Measurements from ENCODE around the gene B4GALNT2.

The B4GALNT2 gene

GRCh38 chr17:49193513-49194296 lies 61.1 kb downstream of the B4GALNT2 start:
- H3K9ac ChIP-seq (ENCODE audit: low read length) = peak overlapping the region; percentile 48
- peaks cover 11% of the 10 kb centered on the region for H3F3A ChIP-seq (ENCODE audit: insufficient read depth)
- H3K9me3 ChIP-seq (ENCODE audit: insufficient read depth, low read length) = no peaks in the 10 kb centered on the region
- H2AFZ ChIP-seq (ENCODE audit: low read depth, low read length, severe bottlenecking) = peak overlapping the region; percentile 20
- H3K27ac ChIP-seq (ENCODE audit: low read depth, low read length) = peak overlapping the region; percentile 97
- no peaks in the 10 kb centered on the region for H3K9me2 ChIP-seq (replicated peaks; ENCODE audit: insufficient read depth, low read length)
- H3K4me2 ChIP-seq (ENCODE audit: low read depth, low read length, poor library complexity, severe bottlenecking) = peak overlapping the region; percentile 69
- H3K79me2 ChIP-seq (ENCODE audit: insufficient read depth, low read length) = no peaks in the 10 kb centered on the region
- no peaks in the 10 kb centered on the region for H3K27me3 ChIP-seq (ENCODE audit: low read length)
- no peaks in the 10 kb centered on the region for H4K20me1 ChIP-seq (ENCODE audit: low read depth, low read length)
- TF ChIP-seq EZH2phosphoT487 (conservative IDR thresholded peaks at IDR 0.05; ENCODE audit: low read length) = no peak
- TF ChIP-seq CTCF (IDR thresholded peaks at IDR 0.05; ENCODE audit: insufficient read depth, low read length, poor library complexity, severe bottlenecking) = no peak
- H3K36me3 ChIP-seq (ENCODE audit: low read length) = no peaks in the 10 kb centered on the region
- H3K4me3 ChIP-seq (ENCODE audit: insufficient read depth, low read length, poor library complexity, severe bottlenecking) = peak overlapping the region; percentile 46

- Histone ChIP-seq H3K9ac (ENCODE audit: low read length) (no peak overlapping the region), H3K9me3 (ENCODE audit: insufficient read depth, low read length) (no peaks in the 10 kb centered on the region), H2AFZ (ENCODE audit: low read depth, low read length, severe bottlenecking) (no peak overlapping the region), H3K4me3 (ENCODE audit: insufficient read depth, low read length, poor library complexity, severe bottlenecking) (no peak overlapping the region), H3K36me3 (ENCODE audit: low read length) (no peaks in the 10 kb centered on the region), H3K27ac (ENCODE audit: low read depth, low read length) (no peak overlapping the region), H3K27me3 (ENCODE audit: low read length) (no peaks in the 10 kb centered on the region), H3K79me2 (ENCODE audit: insufficient read depth, low read length) (no peaks in the 10 kb centered on the region), H4K20me1 (ENCODE audit: low read depth, low read length) (no peaks in the 10 kb centered on the region), H3K4me2 (ENCODE audit: low read depth, low read length, poor library complexity, severe bottlenecking) (peak overlapping the region; percentile 69), H3F3A (ENCODE audit: insufficient read depth) (peaks cover 11% of the 10 kb centered on the region), H3K9me2 (replicated peaks; ENCODE audit: insufficient read depth, low read length) (no peaks in the 10 kb centered on the region)
- no peak for TF ChIP-seq CTCF (IDR thresholded peaks at IDR 0.05; ENCODE audit: insufficient read depth, low read length, poor library complexity, severe bottlenecking)
These were observed 61.7 kb downstream of the B4GALNT2 start for GRCh38 chr17:49194297-49194607.

- Histone ChIP-seq H3K79me2 (ENCODE audit: insufficient read depth, low read length) (no peaks in the 10 kb centered on the region), H3K4me2 (ENCODE audit: low read depth, low read length, poor library complexity, severe bottlenecking) (no peak overlapping the region), H3K9ac (ENCODE audit: low read length) (no peak overlapping the region), H3K27ac (ENCODE audit: low read depth, low read length) (no peak overlapping the region), H2AFZ (ENCODE audit: low read depth, low read length, severe bottlenecking) (no peak overlapping the region), H3K4me3 (ENCODE audit: insufficient read depth, low read length, poor library complexity, severe bottlenecking) (no peak overlapping the region), H4K20me1 (ENCODE audit: low read depth, low read length) (no peaks in the 10 kb centered on the region), H3F3A (ENCODE audit: insufficient read depth) (peaks cover 11% of the 10 kb centered on the region), H3K9me2 (replicated peaks; ENCODE audit: insufficient read depth, low read length) (no peaks in the 10 kb centered on the region), H3K36me3 (ENCODE audit: low read length) (no peaks in the 10 kb centered on the region), H3K27me3 (ENCODE audit: low read length) (no peaks in the 10 kb centered on the region), H3K9me3 (ENCODE audit: insufficient read depth, low read length) (no peaks in the 10 kb centered on the region)
- TF ChIP-seq EZH2phosphoT487 (conservative IDR thresholded peaks at IDR 0.05; ENCODE audit: low read length) (no peak), CTCF (IDR thresholded peaks at IDR 0.05; ENCODE audit: insufficient read depth, low read length, poor library complexity, severe bottlenecking) (no peak)
These were observed 63.2 kb downstream of the B4GALNT2 start for GRCh38 chr17:49195751-49196150.
